GM18505 (cell line): ENCODE results near the gene CENPU.
"Not testable (repeated sequence)": the region's sequence is repeated elsewhere in the genome, so short reads cannot be mapped to it uniquely, and the experiment has no call there.

Experiments
- ATAC-seq: cut with Tn5 transposase; IDR thresholded peaks from one replicate; pipeline ENCODE4 v1.9.1; 2021; ENCODE audit not compliant: unreplicated experiment
- POLR2A ChIP-seq: IDR thresholded peaks from 4 replicates; pipeline ENCODE4 v1.6.1; 2011; ENCODE audit warnings: borderline replicate concordance; ENCODE audit not compliant: insufficient read depth, insufficient read length; ENCODE audit errors: extremely low read depth

Gene CENPU

DNA sequence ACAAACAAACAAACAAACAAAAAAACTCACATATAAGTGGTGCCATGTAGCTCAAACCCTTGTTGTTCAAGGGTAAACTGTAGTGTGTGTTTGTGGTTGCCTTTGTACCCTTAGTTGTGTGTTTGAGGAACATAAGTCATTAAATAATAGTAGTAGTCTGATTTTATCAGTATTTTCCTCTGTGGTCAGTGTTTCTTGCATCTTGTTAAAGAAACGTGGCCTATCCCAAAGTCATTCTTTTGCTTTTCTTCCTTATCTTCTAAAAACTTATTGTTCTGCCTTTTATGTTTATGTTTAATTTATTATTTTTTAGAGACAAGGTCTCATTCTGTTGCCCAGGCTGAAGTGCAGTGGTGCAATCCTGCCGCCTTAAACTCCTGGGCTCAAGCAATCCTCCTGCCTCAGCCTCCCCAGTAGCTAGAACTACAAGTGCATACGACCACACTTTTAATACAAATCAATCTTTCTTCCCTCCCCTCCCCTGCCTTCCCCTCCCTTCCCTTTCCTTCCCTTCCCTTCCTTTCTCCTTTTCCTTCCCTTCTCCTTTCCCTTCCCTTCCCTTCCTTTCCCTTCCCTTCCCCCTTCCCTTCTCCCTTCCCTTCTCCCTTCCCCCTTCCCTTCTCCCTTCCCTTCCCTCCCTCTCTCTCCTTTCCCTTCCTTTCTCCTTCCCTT, 57.9 kb downstream of the CENPU start:
- no peak for ATAC-seq
- TF ChIP-seq POLR2A, result no peak

- no peak for TF ChIP-seq POLR2A
- ATAC-seq, result no peak
These were observed 58.9 kb downstream of the CENPU start for GRCh38 chr4:184675018-184675417.

DNA sequence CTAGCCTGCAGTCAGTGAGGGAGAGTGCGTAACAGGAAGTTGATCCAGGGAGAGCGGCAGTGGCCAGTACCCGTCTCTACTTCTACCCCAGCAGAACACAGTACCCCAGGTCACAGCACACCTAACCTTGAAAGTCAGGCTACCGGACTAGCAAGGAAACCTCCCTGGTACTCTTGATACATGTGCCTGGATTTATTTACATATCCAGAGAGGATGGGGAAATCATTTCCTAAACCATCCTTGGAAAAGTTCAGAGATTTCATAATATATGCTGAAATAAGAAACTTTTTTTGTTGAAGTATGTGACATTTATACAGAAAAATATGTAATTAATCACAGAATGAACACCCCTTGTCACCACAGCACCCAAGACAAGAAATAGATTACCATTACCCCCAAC, 59.9 kb downstream of the CENPU start:
- TF ChIP-seq POLR2A, result no peak

DNA sequence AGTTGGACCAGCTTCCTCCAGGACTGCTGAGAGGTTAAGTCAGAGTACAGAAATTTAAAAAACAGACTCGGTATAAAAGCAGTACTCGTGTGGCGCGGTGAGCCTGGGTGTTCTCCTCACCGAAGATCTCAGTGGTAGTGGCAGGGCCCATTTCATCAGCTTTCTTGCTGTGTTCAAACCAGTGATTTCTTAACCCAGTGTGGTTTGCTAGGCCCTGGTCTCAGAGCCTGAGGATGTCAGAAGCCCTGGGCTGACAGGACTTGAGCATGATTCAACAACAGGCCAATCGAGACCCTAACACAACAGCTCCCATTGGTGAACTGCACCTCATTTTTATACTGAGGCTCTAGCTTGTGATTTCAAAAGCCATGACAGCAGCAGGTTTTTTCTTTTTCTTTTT, 61.2 kb downstream of the CENPU start:
- ATAC-seq, result no peak
- TF ChIP-seq POLR2A, result no peak

More for the DNA sequence above, 59.9 kb downstream of the CENPU start:
- ATAC-seq, result no peak

DNA sequence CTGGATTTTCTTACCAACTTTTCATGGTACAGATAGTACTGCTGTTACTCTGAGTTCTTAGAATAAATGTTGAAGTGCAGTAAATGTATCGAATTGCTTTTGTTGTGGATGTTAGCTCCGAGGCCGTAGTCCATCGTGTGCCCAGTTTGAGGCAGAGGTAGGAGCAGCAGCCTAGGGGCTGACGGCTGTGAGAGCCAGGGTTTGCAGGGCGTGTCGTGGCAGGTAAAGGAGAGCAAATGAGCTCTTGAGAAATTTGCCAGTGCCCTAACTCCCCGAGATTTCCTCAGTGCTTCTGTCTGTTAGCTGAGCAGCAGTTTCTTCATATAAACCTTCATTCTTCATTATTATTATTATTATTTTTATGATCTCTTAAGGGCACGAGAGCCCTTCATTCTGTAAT, 62.8 kb downstream of the CENPU start:
- ATAC-seq, result no peak
- TF ChIP-seq POLR2A, result no peak

DNA sequence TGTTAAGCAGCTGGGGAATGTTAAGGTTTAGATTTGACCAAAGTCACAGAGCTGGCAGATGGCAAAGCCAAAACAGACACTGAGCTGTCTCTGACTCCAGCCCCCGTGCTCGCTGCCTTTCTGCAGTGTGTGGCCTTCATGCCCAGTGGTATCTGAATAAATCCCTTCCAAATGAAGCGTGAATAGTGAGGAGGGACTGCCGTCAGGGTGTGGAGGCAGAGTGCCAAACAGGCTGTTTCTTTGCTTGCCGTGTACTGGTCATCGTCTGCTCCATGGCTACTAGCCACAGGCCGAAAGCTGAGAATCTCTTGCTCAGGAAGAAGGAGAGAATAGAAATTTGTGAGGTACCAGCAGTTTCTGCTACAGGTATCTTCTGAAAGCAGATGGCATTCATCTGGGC, 64.6 kb downstream of the CENPU start:
- no peak for TF ChIP-seq POLR2A
- no peak for ATAC-seq

- ATAC-seq, result no peak
- TF ChIP-seq POLR2A, result no peak
These were observed 65.3 kb downstream of the CENPU start for GRCh38 chr4:184668511-184669114.

- TF ChIP-seq POLR2A, result no peak
- ATAC-seq, result no peak
These were observed 65.8 kb downstream of the CENPU start for GRCh38 chr4:184668096-184668495.

- no peak for ATAC-seq
- TF ChIP-seq POLR2A, result no peak
These were observed 67.2 kb downstream of the CENPU start for GRCh38 chr4:184666670-184667069.

DNA sequence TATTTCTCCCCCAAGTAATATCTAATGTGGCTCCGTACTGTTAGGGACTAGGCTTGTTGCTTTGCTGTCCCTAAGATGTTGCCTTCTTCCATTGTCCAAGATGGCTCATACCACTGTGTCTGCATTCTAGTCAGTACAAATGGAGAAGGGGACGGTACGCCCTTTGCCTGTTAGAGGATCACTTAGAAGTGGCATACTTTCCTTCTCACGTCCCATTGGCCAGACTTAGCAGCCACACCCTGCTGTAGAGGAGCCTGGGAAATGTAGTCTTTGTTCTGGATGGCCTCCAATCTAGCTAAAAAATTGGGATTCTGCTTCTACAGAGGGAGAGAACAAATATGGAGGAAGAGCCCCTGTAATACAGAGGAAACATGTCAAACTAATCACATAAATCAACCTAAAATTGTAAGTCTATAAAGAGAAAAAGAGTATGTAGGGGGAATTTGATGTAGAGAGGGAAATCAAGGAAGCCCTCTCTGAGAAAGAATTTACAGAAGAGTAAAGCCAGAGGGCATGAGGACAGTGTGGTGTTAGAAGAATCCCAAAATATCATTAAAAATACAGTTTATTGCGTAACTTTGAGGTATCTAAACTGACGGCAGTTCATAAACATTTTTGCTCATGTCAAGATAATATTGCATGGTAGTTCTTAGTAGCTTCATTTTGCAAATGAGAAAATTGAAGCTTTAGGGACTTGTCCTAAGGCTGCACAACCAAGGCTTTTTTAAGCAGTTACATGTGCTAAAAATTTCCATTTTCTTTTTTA, 69.3 kb downstream of the CENPU start:
- no peak for ATAC-seq
- no peak for TF ChIP-seq POLR2A

DNA sequence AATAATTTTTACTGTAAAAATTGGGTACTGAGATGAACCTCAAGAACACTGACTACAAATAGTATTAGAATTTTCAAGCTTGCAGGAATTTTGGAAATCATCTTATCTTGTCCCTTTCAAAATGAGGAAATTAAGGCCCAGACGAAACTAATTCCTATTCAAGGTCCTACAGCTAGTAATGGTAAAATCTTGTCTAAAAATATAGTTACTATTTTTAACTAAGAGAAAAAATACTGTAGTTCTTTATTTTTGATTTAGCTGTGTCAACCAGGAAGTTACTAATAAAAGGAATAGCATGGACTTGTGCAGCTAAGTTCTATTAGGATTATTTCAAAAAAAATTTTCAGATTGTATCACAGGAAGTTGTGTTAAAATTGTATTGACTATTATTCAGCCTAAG, 71.7 kb downstream of the CENPU start:
- TF ChIP-seq POLR2A, result no peak
- no peak for ATAC-seq

GRCh38 chr4:184660978-184661377, 72.9 kb downstream of the CENPU start:
- no peak for ATAC-seq
- no peak for TF ChIP-seq POLR2A

- not testable (repeated sequence) for ATAC-seq
These were observed 76.1 kb downstream of the CENPU start for GRCh38 chr4:184657820-184658219.

DNA sequence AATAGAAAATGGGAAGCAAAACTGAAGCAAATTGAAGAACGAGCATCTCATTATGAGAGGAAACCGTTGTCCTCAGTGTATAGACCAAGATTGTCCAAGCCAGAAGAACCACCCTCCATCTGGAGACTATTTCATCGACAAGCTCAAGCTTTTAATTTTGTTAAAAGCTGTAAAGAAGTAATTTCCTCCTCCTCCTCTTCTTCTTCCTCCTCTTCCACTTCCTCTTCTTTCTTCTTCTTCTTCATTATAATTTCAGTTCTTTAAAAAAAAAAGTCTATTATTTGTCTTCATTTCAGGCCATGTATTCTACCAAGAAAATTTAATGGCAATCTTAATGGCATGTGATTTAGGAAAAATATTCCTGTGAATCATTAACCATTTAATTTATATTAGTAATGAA, 76.8 kb downstream of the CENPU start:
- ATAC-seq, result no peak
- TF ChIP-seq POLR2A, result no peak

DNA sequence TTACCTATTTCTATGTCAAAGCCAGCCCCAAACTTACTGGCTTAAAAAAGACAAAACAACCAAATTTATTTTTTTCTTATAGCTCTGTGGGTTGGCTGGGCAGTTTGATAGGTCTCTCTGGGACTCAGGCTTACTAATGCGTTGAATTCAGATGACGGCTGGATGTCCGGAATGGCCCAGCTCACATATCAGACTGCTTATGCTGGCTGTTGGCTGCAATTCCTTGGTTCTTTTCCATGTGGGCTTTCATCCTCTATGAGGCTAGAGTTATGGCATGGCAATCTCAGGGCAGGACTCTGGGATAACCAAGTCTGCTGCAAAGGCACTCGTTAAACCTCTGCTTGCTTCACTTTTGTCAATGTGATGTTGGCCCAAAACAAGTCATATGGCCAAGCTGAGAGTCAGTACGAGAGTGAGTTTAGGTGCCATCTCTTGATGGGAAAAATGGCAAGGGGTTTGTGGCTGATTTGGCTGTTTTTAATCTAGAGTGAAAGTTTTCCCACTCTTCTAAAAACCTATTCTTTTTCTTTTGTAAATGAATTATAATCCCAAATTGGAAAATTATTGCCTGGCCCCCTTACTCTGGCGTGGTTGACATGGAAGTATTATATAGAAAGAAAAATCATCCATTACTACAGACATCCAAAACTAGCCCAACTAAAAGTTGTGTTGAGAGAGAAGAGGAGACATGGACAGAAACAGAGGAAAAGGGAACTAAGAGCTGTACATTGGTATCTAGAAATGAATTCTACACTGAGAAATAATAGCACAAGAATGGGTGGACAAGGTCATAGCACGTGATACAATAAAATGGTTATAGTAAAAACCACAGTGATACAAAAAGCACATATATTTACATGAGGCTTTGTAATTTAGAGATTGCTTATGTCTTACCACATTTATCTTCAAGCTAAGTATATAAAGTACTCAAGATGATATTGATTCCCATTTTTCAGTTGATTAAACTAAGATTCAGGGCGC, 77.7 kb downstream of the CENPU start:
- no peak for TF ChIP-seq POLR2A
- ATAC-seq, result no peak
